H1 (cell line): Measurements from ENCODE around the gene COPS9. TPM values are rescaled to one million over a fixed set of nuclear protein-coding genes. Genes with fewer than 3 reads are reported as not detected.

Experiments
- CTCF ChIA-PET: fragments of 300-600 bp; sonication (Branson Sonifier 250); formaldehyde crosslinking; loops from one replicate; lab custom pipeline; 2021; ENCODE audit not compliant: partially characterized antibody; lab: Charles Lee
- POLR2A ChIA-PET: fragments of 300-600 bp; sonication (Branson Sonifier 250); formaldehyde crosslinking; loops from one replicate; lab custom pipeline; 2021; ENCODE audit warnings: inconsistent platforms; ENCODE audit not compliant: partially characterized antibody; lab: Charles Lee
- DNase-seq, 2 experiments: peaks; one replicate each; pipeline versions ENCODE4 v3.0.0 to v3.0.0-alpha.2; 2010 to 2022; ENCODE audit warnings: low spot score in 2 of 2, low read depth in 1 of 2, mixed read lengths in 1 of 2
- FAIRE-seq: peaks from 2 replicates; lab custom pipeline; 2011; peaks lifted over from hg19 to GRCh38; lab: Jason Lieb, UNC
- H2AFZ ChIP-seq: 2 replicates; pipeline ENCODE4 v1.8.1; 2012; ENCODE audit warnings: low read length, inconsistent platforms
- H2AK5ac ChIP-seq: 2 replicates; pipeline ENCODE4 v1.6.1; 2013; ENCODE audit warnings: low read depth, low read length
- H2BK120ac ChIP-seq: replicated peaks from 2 replicates; pipeline ENCODE3; 2013; ENCODE audit warnings: low read depth, low read length, inconsistent platforms
- H2BK12ac ChIP-seq: 2 replicates; pipeline ENCODE4 v1.6.1; 2013; ENCODE audit warnings: low read depth, low read length
- H2BK15ac ChIP-seq: 2 replicates; pipeline ENCODE4 v1.6.1; 2013; ENCODE audit warnings: low read length
- H2BK20ac ChIP-seq: 2 replicates; pipeline ENCODE4 v1.6.1; 2013; ENCODE audit warnings: low read length
- H2BK5ac ChIP-seq: 2 replicates; pipeline ENCODE4 v1.6.1; 2013; ENCODE audit warnings: low read depth, low read length
- H3K14ac ChIP-seq: 2 replicates; pipeline ENCODE4 v1.6.1; 2013; ENCODE audit warnings: inconsistent platforms; ENCODE audit not compliant: insufficient read length
- H3K18ac ChIP-seq: 2 replicates; pipeline ENCODE4 v1.6.1; 2013; ENCODE audit warnings: low read length; ENCODE audit errors: extremely low read depth
- H3K23ac ChIP-seq: 2 replicates; pipeline ENCODE4 v1.6.1; 2013; ENCODE audit warnings: inconsistent platforms; ENCODE audit not compliant: insufficient read length
- H3K23me2 ChIP-seq: 2 replicates; pipeline ENCODE4 v1.6.1; 2013; ENCODE audit warnings: low read depth, low read length
- H3K27ac ChIP-seq: 2 replicates; pipeline ENCODE4 v1.6.1; 2011; ENCODE audit warnings: low read depth, low read length, inconsistent platforms
- H3K27me3 ChIP-seq, 4 experiments: replicated peaks in 1 of 4; 1 replicate in 1 of 4; 2 replicates in 3 of 4; pipeline versions ENCODE4 v1.6.1 to v1.8.1; 2011 to 2013; ENCODE audit warnings: low read length in 3 of 4, mild to moderate bottlenecking in 3 of 4, inconsistent platforms in 2 of 4, mixed read lengths in 2 of 4, moderate library complexity in 1 of 4; ENCODE audit not compliant: control insufficient read depth in 3 of 4, insufficient read depth in 3 of 4; ENCODE audit errors: extremely low read depth in 1 of 4
- H3K36me3 ChIP-seq, 4 experiments: 2 replicates each; pipeline versions ENCODE4 v1.6.1 to v1.8.1; 2011 to 2013; ENCODE audit warnings: mild to moderate bottlenecking in 4 of 4, low read length in 3 of 4, moderate library complexity in 2 of 4, control low read depth in 1 of 4, inconsistent platforms in 1 of 4; ENCODE audit not compliant: insufficient read depth in 4 of 4, control insufficient read depth in 2 of 4
- H3K4ac ChIP-seq: replicated peaks from 2 replicates; pipeline ENCODE3; 2013; ENCODE audit warnings: low read length, low read depth, mixed read lengths, inconsistent platforms; ENCODE audit not compliant: insufficient read length
- H3K4me1 ChIP-seq, 4 experiments: replicated peaks in 1 of 4; 1 replicate in 1 of 4; 2 replicates in 3 of 4; pipeline versions ENCODE4 v1.6.1 to v1.8.1; 2011 to 2013; ENCODE audit warnings: low read length in 3 of 4, inconsistent platforms in 2 of 4, mixed read lengths in 1 of 4; ENCODE audit not compliant: insufficient read depth in 4 of 4, control insufficient read depth in 3 of 4
- H3K4me2 ChIP-seq, 2 experiments: 2 replicates each; pipeline versions ENCODE4 v1.6.1 to v1.8.1; 2011 to 2013; ENCODE audit warnings: low read depth in 2 of 2, low read length in 2 of 2, control low read depth in 1 of 2, inconsistent platforms in 1 of 2, mild to moderate bottlenecking in 1 of 2; ENCODE audit not compliant: insufficient read depth in 1 of 2
- H3K4me3 ChIP-seq, 4 experiments: fragments of 200-600, 300-600 bp in 1 of 4; sonication (generic), shearing (Covaris generic), sonication (Bioruptor Twin) in 1 of 4; 2 replicates each; pipeline versions ENCODE4 v1.5.1 to v1.8.1; 2011 to 2016; ENCODE audit warnings: low read length in 4 of 4, low read depth in 3 of 4, control low read depth in 2 of 4, inconsistent platforms in 2 of 4, mild to moderate bottlenecking in 2 of 4, mixed read lengths in 1 of 4, moderate library complexity in 1 of 4; ENCODE audit not compliant: insufficient read depth in 2 of 4; ENCODE audit errors: extremely low read depth in 1 of 4
- H3K56ac ChIP-seq: replicated peaks from 2 replicates; pipeline ENCODE3; 2013; ENCODE audit warnings: low read depth, mild to moderate bottlenecking, mixed read lengths, low read length, inconsistent platforms; ENCODE audit not compliant: insufficient read length
- H3K79me1 ChIP-seq: 2 replicates; pipeline ENCODE4 v1.6.1; 2013; ENCODE audit warnings: low read depth, low read length, control low read depth
- H3K79me2 ChIP-seq, 2 experiments: 2 replicates each; pipeline versions ENCODE4 v1.6.1 to v1.8.1; 2012 to 2013; ENCODE audit warnings: low read length in 2 of 2, mild to moderate bottlenecking in 2 of 2, inconsistent platforms in 1 of 2; ENCODE audit not compliant: insufficient read depth in 2 of 2, control insufficient read depth in 1 of 2
- H3K9ac ChIP-seq, 4 experiments: replicated peaks in 1 of 4; 1 replicate in 1 of 4; 2 replicates in 3 of 4; pipeline versions ENCODE4 v1.6.1 to v1.8.1; 2011 to 2013; ENCODE audit warnings: low read depth in 3 of 4, low read length in 3 of 4, control low read depth in 2 of 4, mild to moderate bottlenecking in 2 of 4, moderate library complexity in 2 of 4, inconsistent platforms in 1 of 4; ENCODE audit errors: extremely low read depth in 1 of 4
- H3K9me3 ChIP-seq, 2 experiments: 2 replicates each; pipeline versions ENCODE4 v1.6.1 to v1.8.1; 2012 to 2013; ENCODE audit warnings: mild to moderate bottlenecking in 2 of 2, moderate library complexity in 2 of 2, control low read depth in 1 of 2, inconsistent platforms in 1 of 2, low read depth in 1 of 2, low read length in 1 of 2, mixed read lengths in 1 of 2; ENCODE audit not compliant: insufficient read depth in 2 of 2
- H4K20me1 ChIP-seq, 2 experiments: replicated peaks in 1 of 2; 2 replicates each; pipeline versions ENCODE3 to v1.8.1; 2011 to 2013; ENCODE audit warnings: inconsistent platforms in 2 of 2, low read length in 2 of 2, mild to moderate bottlenecking in 1 of 2; ENCODE audit not compliant: insufficient read depth in 2 of 2, control insufficient read depth in 1 of 2
- H4K5ac ChIP-seq: 2 replicates; pipeline ENCODE4 v1.6.1; 2013; ENCODE audit warnings: low read length, low read depth, mixed read lengths, inconsistent platforms; ENCODE audit not compliant: insufficient read length
- H4K8ac ChIP-seq: 2 replicates; pipeline ENCODE4 v1.8.0; 2013; ENCODE audit warnings: mild to moderate bottlenecking, moderate library complexity, low read length, inconsistent platforms; ENCODE audit not compliant: insufficient read depth; ENCODE audit errors: extremely low read depth
- H4K91ac ChIP-seq: replicated peaks from 2 replicates; pipeline ENCODE3; 2013; ENCODE audit warnings: low read length, mixed read lengths, inconsistent platforms; ENCODE audit not compliant: insufficient read length
- RAD21 ChIP-seq, 2 experiments: IDR thresholded peaks in 1 of 2; conservative IDR thresholded peaks in 1 of 2; 2 replicates each; pipeline ENCODE4 v1.6.1; 2011; ENCODE audit warnings: low read depth in 2 of 2, low read length in 2 of 2, improper control_type of control experiment in 1 of 2, inconsistent platforms in 1 of 2, mild to moderate bottlenecking in 1 of 2, moderate library complexity in 1 of 2
- RBBP5 ChIP-seq: IDR thresholded peaks from 2 replicates; pipeline ENCODE4 v1.7.1; 2012; ENCODE audit warnings: low read depth, mild to moderate bottlenecking, inconsistent platforms, low read length, moderate library complexity, borderline replicate concordance
- RFX5 ChIP-seq: IDR thresholded peaks from 2 replicates; pipeline ENCODE4 v1.6.1; 2011; ENCODE audit warnings: low read depth, low read length, improper control_type of control experiment, borderline replicate concordance
- SP4 ChIP-seq: IDR thresholded peaks from 2 replicates; pipeline ENCODE4 v1.6.1; 2012; ENCODE audit warnings: low read length, inconsistent platforms
- SRF ChIP-seq: IDR thresholded peaks from 2 replicates; pipeline ENCODE4 v1.6.1; 2011; ENCODE audit warnings: mild to moderate bottlenecking, low read depth, low read length, moderate library complexity
- TCF12 ChIP-seq: IDR thresholded peaks from 2 replicates; pipeline ENCODE4 v1.6.1; 2011; ENCODE audit warnings: low read depth, mild to moderate bottlenecking, low read length
- TEAD4 ChIP-seq: IDR thresholded peaks from 2 replicates; pipeline ENCODE4 v1.6.1; 2012; ENCODE audit warnings: low read depth, low read length, inconsistent platforms, mixed read lengths
- YY1 ChIP-seq: IDR thresholded peaks from 2 replicates; pipeline ENCODE4 v1.6.1; 2011; ENCODE audit warnings: low read depth, mild to moderate bottlenecking, low read length
- polyA plus RNA-seq, 7 experiments: library from polyadenylated mRNA; depleted of rRNA in 3 of 7; stranded (reverse) in 5 of 7; unstranded in 2 of 7; fragments of >200 nt in 5 of 7; fragments of 200-250 nt in 2 of 7; gene quantifications; 1 replicate in 5 of 7; 2 replicates in 1 of 7; 4 replicates in 1 of 7; pipeline versions ENCODE4 v1.2.1 to v1.2.3, GENCODE V29; 2011 to 2013; ENCODE audit warnings: missing spikeins in 2 of 7, mixed read lengths in 2 of 7
- total RNA-seq: library from RNA; stranded (reverse); fragmentation: NEBNext Ultra II Directional; extraction: Animal tissue kit (Norgen Biotek cat#: 25700); gene quantifications from 2 replicates; pipeline ENCODE4 v1.2.1, GENCODE V29; 2021
- TF ChIP-seq, protein P1 (sequence below): IDR thresholded peaks from 2 replicates; pipeline ENCODE4 v1.6.1; 2012; ENCODE audit warnings: inconsistent platforms
- TF ChIP-seq, protein P2 (sequence below): IDR thresholded peaks from 2 replicates; pipeline ENCODE4 v1.6.1; 2012; ENCODE audit warnings: low read length, inconsistent platforms
- TF ChIP-seq, protein P3 (sequence below): IDR thresholded peaks from 2 replicates; pipeline ENCODE4 v1.6.1; 2012; ENCODE audit warnings: inconsistent platforms

COPS9 gene
- total and polyA plus RNA-seq, 2 of the 8 experiments (the other 6 are each of a cell fraction or from before 2014, with no cell fraction given) = 154 to 234 TPM

DNA sequence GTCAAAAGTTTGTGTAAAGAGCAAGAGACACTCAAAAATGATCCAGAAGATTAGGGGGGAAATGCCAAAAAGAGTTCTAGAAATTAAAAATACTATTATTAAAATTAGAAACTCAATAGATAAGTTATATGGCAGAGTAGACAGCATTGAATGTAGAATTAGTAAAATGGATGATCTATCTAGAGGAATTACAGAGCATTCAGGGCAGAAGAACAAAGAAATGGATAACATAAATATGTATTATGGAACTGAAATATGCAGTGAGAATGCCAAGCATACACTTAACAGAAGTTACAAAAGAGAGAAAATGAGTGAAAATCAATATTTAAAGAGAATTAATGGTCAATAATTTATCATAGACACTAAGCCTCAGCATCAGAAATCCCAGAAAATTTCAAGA lies 49.5 kb downstream of the COPS9 start:
- no peaks in the 10 kb centered on the region for H3K36me3 ChIP-seq
- H2AK5ac ChIP-seq = no peak overlapping the region
- POLR2A ChIA-PET = no interaction called here
- no peaks in the 10 kb centered on the region for H3K79me2 ChIP-seq
- H4K20me1 ChIP-seq = no peaks in the 10 kb centered on the region
- H3K14ac ChIP-seq = no peak overlapping the region
- DNase-seq (no peak), FAIRE-seq (no peak)
- H2BK12ac ChIP-seq = no peak overlapping the region
- H3K18ac ChIP-seq = no peak overlapping the region
- H3K4me1 ChIP-seq = no peaks in the 10 kb centered on the region
- no peaks in the 10 kb centered on the region for H3K27me3 ChIP-seq
- no peak overlapping the region for H3K27ac ChIP-seq
- H4K8ac ChIP-seq = no peak overlapping the region
- no peak overlapping the region for H2BK20ac ChIP-seq
- H3K9ac ChIP-seq = no peak overlapping the region
- no peaks in the 10 kb centered on the region for H3K79me1 ChIP-seq
- peaks cover 5 to 8% of the 10 kb centered on the region in 2 experiments; a peak in 2 of 4 replicates for H3K9me3 ChIP-seq
- H4K5ac ChIP-seq = no peak overlapping the region
- no peak overlapping the region for H3K4me3 ChIP-seq
- H3K4me2 ChIP-seq = no peak overlapping the region
- H2BK5ac ChIP-seq = no peak overlapping the region
- H3K23ac ChIP-seq = no peak overlapping the region
- H4K91ac ChIP-seq = no peak overlapping the region
- H3K4ac ChIP-seq = no peak overlapping the region
- CTCF ChIA-PET = no interaction called here
- H3K23me2 ChIP-seq = no peaks in the 10 kb centered on the region
- H2BK15ac ChIP-seq = no peak overlapping the region
- H2AFZ ChIP-seq = no peak overlapping the region
- no peak overlapping the region for H2BK120ac ChIP-seq
- H3K56ac ChIP-seq = no peak overlapping the region
- TF ChIP-seq SP4 (no peak), RBBP5 (no peak), TEAD4 (no peak), SRF (no peak), TCF12 (no peak), RFX5 (no peak), YY1 (no peak), RAD21 (IDR thresholded peaks at IDR 0.05 in 1 of 2, conservative IDR thresholded peaks at IDR 0.05 in 1 of 2; ENCODE audit: low read depth in 2 of 2, low read length in 2 of 2) (no peak)
- TF ChIP-seq, protein P1, sequence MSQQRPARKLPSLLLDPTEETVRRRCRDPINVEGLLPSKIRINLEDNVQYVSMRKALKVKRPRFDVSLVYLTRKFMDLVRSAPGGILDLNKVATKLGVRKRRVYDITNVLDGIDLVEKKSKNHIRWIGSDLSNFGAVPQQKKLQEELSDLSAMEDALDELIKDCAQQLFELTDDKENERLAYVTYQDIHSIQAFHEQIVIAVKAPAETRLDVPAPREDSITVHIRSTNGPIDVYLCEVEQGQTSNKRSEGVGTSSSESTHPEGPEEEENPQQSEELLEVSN = no peak
- TF ChIP-seq, protein P2, sequence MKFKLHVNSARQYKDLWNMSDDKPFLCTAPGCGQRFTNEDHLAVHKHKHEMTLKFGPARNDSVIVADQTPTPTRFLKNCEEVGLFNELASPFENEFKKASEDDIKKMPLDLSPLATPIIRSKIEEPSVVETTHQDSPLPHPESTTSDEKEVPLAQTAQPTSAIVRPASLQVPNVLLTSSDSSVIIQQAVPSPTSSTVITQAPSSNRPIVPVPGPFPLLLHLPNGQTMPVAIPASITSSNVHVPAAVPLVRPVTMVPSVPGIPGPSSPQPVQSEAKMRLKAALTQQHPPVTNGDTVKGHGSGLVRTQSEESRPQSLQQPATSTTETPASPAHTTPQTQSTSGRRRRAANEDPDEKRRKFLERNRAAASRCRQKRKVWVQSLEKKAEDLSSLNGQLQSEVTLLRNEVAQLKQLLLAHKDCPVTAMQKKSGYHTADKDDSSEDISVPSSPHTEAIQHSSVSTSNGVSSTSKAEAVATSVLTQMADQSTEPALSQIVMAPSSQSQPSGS = no peak
- TF ChIP-seq, protein P3, sequence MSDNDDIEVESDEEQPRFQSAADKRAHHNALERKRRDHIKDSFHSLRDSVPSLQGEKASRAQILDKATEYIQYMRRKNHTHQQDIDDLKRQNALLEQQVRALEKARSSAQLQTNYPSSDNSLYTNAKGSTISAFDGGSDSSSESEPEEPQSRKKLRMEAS = no peak
